Activated CD4-positive, alpha-beta T cell treated with anti-CD3 and anti-CD28 coated beads, Interleukin-2, Interleukin-6, amounts not matched to agents 100 ng/mL and 50 ng/mL, durations not matched to agents 16 hours and 8 hours (primary cell): ENCODE data around the gene ARHGAP31.
"Not testable (repeated sequence)": the region's sequence is repeated elsewhere in the genome, so short reads cannot be mapped to it uniquely, and the experiment has no call there.

ENCODE experiments used
- DNase-seq: peaks from one replicate; pipeline ENCODE4 v3.0.0-alpha.2; 2020

ARHGAP31 gene

DNA sequence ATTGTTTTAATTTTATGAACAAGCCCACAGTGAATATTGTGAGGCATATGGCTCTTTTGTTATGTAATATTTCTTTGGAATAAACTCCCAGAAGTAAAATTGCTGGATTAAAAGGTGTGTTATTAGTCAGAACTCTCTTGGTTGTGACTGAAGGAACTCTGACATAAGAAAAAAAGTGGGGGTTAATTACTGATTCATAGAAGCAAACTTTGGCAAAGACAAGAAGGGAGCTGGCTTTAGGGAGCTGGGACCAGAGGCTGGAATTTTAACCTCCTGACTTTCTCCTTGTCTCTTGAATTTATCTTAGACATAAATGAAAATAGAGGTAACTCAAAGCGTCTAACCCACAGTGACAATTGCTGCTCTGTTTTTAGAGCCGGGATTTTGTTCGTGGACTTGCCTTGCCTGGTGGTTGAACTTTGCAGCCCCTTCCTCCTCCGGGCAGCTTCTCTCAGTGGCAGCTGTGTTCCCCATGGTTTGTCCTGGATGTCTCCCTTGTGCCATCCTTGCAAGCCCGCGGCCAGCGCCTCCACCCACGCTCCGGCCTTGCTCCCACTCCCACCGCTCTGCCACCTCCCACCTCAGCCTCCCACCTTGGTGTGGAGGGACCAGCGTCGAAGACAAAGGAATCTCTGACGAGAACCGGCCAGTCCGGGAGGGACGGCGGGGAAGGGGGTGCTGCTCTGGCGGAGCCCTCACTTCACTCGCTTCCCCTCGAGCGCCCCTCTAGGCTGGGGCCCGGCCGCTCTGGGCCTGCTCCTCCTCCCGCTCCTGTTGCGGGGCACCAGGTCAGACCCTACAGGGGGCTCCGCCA lies 28.0 kb downstream of the ARHGAP31 start:
- DNase-seq: peak; percentile 14

DNA sequence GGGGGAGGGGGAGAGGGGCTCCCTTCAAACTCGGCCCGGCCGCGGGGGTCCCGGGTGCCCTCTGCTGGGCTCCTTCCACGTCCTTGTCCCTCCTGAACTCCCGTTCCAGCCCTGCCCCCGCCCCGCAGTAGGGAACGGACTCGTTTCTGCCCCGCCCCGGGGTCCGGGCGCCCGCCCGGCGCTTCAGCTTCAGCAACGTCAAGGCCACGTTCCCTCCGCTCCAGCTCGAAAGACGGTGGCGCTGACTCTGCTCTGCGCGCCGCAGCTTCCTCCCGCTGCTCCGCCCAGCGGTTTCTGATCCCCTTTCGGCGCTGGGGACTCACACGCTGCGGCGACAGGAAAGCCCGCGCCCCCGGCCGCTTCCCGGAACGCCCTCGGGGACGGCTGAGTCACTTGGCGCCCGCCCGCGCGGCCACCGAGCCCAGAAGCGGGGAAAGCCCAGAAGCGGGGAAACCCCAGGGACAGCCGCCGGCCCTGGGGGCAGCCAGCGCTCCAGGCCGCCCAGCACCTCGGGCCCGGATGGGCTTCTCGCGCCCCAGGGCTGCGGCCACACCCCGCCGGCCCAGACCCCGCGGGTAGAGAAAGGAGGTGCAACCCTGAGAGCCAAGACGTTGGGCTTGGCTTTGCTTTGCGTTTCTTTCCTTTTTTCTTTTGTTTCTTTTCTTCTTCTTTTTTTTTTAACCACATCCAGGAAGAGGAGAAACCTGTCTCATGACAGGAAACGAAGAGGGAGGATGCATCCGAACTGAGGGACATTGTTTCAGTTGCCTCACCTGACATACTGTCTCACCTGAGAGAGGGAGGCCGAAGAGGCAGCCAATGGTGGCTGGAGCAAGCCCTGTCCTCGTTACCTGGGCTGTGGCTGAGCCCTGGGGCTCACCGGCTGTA lies 28.9 kb downstream of the ARHGAP31 start:
- DNase-seq: peak; percentile 97

DNA sequence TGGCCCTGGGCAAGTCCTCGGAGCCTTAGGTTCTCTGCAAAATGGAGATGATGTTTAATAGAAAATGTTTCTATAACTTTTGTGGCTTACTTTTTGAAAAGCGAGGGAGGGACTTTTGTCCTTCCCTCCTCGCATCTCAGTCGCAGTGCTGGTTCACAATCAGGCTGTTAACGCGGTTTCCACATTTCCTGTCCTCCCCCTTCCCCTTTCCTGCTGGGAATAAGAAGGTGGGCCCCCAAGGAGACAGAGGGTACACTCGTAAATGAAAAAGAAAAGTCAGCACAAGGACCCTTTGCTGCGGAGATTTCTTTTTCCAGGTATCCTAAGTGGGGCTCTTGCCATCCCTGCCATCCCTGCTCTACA lies 29.5 kb downstream of the ARHGAP31 start:
- DNase-seq: no peak

DNA sequence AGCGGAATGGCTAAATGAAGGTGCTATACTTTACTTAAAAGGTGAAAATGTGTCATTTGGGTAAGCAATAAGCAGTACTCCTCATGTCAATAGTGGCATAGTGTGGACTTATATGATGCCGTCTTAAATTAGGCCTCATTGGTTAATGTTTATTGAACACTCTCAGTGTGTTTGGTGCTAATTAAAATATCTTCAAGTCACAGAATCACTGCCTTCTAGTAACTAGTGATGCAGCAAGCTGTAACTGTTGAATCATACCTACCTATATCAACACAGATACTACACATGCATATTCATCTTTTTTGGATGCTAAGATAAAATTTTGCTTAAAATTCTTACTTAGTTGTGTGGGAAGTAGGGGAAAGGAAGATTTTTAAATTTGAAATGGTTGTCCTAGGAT lies 30.7 kb downstream of the ARHGAP31 start:
- peak; percentile 36 for DNase-seq

DNA sequence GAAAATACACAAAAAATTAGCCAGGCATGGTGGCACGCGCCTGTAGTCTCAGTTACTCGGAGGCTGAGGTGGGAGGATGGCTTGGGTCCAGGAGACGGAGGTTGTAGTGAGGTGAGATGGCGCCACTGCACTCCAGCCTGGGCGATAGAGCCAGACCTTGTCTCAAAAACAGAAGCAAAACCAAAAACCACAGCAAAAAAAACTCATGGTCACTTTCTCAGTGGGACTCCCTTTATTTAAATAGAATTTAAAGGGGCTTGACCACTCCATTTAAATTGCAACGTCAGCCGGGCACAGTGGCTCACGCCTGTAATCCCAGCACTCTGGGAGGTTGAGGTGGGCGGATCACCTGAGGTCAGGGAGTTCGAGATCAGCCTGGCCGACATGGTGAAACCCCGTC lies 32.8 kb downstream of the ARHGAP31 start:
- DNase-seq: no peak

DNA sequence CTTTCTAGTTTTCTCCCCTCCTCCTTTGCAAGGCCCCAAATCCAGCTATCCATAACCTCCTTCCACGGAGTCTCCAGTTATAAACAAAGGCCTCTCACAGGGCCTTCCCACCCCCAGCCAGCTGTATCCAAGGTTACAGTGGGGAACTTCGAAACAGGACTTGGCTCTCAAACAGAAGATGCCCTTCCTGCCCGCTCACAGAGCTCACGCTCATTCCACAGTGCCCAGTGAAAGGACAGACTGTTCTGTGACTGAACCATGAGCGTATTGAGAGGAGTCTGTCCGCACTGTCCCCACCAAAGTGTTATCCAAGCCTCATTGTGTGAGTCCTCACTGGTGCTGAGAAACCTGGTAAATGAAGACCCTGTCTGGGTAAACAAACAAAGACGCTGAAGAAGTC lies 35.4 kb downstream of the ARHGAP31 start:
- no peak for DNase-seq

DNA sequence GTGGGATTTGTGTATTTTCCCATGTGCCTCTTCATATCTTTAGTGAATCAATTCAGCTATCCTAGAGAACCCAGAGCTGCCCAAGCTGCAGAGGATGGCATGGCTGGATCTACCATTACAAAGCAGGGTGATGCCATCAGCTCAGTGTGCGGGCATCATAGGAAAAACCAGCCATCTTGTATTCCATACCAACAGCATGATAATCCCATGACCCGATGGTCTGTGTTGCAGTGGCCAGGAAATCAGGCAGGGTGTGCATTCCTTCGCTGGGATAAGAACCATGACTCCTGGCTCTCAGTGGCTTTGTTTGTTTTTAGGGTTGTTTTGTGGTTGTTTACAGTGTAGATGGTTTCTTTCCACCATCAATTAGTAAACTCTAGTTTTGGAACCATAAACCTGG lies 36.0 kb downstream of the ARHGAP31 start:
- DNase-seq: no peak

DNA sequence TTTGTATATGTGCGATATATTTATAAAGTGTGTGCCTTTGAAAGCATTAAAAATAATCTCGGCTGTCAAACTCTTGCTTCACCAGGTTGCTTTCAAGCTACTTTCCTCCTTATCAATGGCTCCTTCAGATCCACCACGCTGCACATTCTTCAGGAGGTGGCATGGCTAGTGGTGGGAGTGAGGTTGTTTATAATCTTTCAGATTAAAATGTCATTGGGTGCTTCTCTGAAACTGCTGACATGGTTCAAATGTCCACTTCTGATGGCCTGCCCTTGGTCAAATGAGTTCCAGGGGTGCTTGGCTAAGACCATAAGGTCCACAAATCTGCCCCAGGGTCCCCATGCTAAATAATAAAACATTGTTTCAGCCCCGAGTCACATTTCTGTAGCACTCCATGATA lies 36.7 kb downstream of the ARHGAP31 start:
- DNase-seq: no peak

DNA sequence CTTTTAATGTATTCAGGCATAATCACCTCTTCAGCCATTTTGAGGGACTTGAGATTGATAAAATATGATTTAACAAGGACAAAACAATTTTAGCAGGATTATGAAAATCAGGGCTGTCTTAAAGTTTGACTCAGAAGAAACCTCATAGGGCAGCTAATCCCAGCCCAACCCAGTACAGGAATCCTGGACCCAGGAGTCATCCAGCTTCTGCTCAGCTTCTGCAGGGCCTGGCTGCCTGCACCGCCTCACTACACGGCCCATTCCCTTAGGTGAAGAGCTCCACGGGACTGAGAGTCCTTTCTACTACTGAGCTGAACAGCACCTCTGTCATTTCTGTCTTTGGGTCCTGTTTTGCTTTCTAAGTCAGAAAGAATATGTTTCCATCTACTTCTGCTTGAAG lies 37.5 kb downstream of the ARHGAP31 start:
- no peak for DNase-seq

DNA sequence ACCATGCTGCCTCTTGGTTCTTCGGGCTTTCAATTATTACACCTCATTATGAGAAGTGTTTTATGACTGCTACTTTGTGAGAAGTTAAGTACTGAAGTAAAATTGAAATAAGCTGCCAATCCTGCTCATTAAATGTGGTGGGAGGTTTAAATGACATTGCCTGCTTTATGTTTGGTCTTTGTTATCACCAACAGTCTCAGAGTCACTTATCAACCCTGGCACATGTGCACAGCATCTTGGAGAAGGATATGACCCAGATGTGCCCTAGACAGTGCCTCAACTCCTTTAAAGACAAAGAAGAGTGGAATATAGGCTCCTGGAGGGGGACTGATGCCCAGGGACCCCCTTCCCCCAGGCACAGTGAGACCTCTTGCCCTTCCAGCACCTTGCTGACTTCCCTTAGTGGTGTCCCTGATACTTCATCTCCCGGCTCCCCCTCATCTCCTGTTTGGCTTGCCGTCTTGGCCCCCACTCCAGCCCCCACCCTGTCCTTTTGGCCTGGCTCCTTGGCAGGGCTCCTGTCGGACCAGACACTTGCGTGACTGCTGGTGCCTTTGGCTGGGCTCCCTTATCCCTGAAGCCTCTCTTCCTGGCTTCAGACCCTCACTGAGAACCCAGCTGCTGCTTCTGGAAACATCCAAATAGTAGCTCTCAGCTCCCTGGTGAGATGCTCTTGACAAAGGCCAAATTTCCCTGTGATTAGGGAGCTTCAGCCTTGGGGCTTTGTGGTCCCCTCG lies 39.8 kb downstream of the ARHGAP31 start:
- DNase-seq: no peak

DNA sequence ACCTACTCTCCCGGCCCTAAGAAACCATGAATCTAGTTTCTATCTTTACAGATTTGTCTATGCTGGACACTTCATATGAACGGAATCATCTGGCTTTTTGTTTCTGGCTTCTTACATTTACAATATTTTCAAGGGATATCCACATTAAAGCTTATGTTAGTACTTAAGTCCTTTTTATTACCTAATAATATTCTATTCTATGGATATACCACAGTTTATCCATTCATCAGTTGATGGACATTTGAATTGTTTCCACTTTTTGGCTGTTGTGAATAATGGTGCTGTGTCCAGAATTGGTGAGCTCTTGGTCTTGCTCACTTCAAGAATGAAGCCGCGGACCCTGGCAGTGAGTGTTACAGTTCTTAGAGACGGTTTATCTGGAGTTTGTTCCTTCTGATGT lies 42.6 kb downstream of the ARHGAP31 start:
- DNase-seq: no peak

DNA sequence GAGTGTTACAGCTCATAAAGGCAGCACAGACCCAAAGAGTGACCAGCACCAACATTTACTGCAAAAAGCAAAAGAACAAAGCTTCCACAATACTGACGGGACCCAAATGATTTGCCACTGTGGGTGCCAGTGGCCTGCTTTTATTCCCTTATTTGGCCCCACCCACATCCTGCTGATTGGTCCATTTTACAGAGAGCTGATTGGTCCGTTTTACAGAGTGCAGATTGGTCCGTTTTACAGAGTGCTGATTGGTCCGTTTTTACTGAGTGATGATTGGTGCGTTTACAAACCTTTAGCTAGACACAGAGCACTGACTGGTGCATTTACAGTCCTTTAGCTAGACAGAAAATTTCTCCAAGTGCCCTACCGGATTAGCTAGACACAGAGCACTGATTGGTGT lies 43.2 kb downstream of the ARHGAP31 start:
- not testable (repeated sequence) for DNase-seq

DNA sequence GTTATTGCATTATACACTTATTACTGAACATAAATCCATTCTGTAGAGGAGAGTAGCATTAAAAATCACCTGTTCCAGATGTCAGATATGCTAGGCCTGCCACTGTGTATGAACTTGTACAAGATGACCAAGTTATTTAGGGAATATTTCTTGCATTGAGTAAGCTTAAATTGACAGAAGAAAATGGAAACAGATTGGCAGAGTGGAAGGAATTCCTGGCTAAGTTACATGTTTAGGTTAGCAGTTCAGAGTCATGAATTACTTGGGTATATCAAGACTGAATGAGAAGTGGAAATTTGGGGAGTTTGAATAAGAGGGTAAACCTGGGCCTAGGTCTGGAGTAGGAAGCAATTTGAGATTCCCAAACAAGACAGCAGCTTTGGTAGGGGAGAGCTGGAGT lies 44.6 kb downstream of the ARHGAP31 start:
- no peak for DNase-seq

DNA sequence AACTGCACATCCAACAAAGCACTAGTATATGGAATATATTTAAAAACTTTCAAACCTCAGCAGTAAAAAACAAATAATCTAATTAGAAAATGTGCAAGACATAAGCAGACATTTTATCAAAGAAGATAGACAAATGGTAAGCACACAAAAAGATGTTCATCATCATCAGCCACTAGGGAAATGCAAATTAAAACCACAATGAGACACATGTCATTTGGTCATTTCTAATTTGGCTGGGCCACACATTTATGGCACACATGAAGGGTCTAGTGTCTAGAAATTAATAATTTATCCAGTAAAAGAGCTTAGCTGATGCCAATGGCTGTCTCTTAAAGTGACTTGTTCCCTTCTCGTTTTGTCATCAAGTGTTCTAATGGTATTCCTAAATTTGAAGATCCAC lies 45.8 kb downstream of the ARHGAP31 start:
- DNase-seq: no peak

DNA sequence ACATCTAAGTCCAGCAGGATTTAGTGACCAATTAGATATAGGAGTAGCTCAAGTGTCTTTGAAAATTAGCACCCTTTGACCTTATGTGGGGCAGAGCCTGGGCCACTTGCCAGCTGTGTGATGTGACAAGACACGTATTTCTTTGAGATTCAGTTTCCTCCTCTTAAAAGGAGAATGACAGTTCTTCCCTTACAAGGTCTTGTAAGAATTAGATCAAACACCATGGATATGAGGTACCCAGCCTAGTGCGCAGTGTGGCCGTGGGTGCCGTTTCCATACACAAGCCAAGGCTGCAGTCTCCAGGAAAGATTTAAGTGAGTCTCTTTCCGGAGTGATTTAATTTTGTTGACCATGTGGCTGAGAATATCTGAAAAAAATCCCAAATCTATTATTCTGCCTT lies 46.3 kb downstream of the ARHGAP31 start:
- no peak for DNase-seq

DNA sequence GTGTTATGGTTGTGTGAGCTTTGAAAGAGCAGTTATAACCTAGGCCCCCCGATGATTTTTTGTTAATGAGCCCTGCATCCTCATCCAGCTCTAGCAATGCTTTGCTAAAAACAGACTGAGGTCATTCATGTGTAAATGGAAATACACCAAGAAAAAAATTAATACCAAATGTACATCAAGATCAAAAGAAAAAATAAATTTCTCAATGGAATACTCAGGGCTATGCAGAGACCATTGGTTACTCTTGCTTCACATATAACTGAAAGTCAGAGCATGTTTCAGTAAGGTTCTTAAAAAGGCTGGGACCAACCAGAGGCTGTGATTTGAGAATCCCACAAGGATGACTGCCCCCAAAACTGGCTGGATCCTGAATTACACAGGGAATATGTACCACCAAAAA lies 48.0 kb downstream of the ARHGAP31 start:
- no peak for DNase-seq

DNA sequence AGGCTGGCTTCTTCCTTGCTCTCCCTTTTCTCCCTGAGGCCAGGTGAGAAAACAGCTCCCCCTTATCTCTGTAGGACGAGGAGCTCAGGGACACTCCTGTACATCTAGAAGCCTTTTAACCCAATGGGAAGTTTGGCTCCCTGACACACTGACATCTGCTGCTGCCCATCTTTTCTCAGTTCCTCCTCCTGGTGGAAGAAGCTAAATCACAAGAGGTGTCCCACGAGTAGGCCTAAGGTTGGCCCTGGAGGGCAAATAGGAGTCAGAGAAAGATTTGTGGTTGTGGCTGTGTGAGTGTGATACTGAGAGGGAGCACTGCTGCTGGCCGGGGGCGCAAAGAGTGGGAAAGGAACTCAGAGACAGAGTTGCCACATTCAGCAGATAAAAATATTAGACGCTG lies 49.5 kb downstream of the ARHGAP31 start:
- no peak for DNase-seq

DNA sequence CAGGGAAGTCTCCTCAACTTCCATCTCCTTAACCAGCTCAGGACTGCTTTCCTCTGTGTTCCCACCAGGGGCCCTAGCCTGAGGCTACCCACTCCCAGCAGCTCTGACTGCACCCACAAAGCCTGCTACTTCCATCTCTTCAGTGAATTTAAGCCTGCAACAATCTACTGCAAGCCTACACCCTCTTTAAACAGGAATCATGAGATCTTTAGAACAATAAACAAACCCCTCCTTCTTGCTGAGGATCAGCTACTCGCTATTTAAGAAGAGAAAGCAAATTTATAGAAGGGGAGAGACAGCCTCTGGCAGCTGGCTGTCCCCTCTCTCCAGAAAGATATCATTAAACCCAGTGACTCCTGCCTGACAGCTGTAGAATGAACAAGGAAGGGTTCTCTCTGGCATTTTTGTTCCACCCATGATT lies 51.9 kb downstream of the ARHGAP31 start:
- no peak for DNase-seq

DNA sequence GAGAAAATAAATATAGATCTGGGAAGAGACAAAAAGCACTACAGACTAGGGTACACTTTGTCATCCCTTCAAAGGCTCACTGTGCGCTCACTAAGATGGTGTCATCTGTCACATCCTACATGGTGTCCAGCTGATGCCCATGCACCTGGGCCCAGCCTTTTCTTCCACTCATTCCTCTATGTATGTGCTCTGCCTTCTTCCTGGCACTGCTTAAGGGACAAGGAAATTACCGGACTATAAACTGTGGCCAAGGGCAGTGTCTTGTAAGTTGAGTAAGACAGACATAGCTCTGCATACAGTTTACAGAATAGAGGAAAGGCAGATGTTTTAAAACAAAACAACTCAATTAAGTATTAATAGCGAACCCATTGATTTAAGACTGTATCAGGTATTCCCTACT lies 52.9 kb downstream of the ARHGAP31 start:
- no peak for DNase-seq

DNA sequence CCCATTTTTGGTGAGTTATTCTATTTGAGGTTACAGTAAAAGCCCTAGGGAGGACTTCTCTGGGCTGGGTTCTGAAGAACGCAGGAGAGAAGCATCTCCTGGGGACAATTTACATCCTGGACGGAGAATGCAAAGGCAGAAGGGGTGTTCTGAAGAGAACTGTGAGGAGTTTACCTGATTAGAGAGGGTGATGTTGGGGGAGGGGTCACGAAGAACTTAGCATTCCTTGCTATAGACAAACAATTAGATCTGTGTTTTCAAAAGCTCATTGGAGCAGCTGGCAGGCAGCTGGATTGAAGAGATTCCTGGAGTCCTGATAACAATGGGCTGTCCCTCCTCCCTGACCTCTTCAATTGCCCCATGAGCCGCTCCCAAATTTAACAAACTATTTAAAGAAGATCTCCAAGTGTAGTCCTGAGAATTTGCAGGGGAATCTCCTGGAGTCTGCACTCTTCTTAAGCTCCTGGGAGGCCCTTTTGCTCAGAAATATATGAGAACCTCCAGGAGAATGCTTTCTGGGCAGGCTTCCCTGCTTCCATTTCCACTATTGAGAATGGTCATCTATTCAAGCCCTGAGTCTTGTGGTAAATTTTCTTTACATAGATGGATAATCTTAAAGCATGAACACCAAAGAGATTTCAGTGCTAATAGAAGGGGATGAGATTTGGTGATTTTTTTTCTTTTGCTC lies 55.3 kb downstream of the ARHGAP31 start:
- DNase-seq: no peak

DNA sequence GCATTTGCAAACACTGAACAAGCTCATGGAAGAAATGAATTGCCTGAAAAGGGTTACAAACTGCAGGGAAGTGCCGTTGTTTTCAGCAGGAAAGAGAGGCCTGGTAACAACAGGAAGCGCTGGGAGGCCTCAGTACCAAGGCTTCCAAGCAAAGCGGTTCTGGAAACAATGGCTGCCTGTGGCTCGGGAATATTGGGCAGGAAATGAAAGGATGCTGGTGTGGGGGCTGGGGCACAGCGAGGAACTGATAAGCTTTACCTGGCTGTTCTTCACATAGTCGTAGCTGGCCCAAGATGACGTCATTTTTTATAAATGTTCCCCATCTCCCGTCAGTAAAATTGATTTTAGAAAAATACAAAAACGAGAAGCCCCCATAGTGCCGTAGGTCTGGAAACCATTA lies 55.9 kb downstream of the ARHGAP31 start:
- DNase-seq: no peak

DNA sequence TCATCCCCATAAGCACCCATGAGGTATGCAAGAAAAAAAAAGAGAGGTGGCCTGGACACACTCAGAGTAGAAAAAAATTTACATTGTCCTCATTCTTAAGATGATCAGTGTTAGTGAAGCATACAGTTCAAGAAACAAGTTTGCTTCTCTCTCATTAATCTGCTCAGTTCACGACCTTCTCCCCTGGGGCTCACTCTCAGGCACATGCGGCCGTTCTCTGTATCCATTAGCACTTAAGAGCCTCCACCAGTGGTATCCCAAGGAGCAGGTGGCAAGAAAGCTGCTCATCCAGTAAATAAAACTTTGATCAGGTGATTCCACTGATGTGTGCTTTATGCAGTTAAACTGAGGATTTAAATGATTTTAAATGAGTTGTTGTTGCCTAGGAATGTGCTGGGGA lies 57.4 kb downstream of the ARHGAP31 start:
- no peak for DNase-seq

DNA sequence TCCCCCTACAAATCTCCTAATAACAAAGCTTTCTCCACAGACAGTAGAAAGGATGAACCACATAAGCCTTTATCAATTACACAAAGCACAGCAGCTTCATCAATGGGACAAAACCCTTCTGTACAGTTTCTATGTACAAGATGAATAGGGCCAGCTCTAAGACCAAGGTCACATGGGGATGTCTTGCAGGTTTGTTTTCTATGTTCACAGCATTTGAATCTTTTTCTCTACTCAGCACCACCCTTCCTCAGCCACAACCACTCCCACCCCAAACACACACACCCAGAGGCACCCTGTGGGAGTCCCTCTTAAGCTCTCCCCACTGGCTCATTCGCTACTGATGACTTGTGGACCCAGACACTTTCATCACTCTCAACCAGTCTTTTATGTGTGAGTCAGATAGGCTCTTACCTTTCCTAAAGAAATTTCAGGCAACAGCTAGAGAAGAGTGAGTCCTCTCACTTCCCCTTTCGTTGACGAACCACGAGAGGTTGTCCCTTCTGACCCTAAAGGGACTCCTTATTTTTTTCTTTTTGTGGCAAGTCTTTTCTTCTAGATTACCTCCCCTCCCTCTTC lies 57.9 kb downstream of the ARHGAP31 start:
- peak; percentile 16 for DNase-seq
